GM12874 (cell line): Measurements from ENCODE around the gene IGSF22.

Source experiments
- TF ChIP-seq, protein P1 (sequence below): IDR thresholded peaks from 2 replicates; pipeline ENCODE4 v1.5.1; 2011; ENCODE audit warnings: low read depth, mild to moderate bottlenecking, control low read depth, low read length, moderate library complexity; ENCODE audit not compliant: insufficient read depth

IGSF22 gene

GRCh38 chr11:18671246-18671645 is 54.7 kb downstream of the IGSF22 start:
- TF ChIP-seq, protein P1, sequence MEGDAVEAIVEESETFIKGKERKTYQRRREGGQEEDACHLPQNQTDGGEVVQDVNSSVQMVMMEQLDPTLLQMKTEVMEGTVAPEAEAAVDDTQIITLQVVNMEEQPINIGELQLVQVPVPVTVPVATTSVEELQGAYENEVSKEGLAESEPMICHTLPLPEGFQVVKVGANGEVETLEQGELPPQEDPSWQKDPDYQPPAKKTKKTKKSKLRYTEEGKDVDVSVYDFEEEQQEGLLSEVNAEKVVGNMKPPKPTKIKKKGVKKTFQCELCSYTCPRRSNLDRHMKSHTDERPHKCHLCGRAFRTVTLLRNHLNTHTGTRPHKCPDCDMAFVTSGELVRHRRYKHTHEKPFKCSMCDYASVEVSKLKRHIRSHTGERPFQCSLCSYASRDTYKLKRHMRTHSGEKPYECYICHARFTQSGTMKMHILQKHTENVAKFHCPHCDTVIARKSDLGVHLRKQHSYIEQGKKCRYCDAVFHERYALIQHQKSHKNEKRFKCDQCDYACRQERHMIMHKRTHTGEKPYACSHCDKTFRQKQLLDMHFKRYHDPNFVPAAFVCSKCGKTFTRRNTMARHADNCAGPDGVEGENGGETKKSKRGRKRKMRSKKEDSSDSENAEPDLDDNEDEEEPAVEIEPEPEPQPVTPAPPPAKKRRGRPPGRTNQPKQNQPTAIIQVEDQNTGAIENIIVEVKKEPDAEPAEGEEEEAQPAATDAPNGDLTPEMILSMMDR = no peak

DNA sequence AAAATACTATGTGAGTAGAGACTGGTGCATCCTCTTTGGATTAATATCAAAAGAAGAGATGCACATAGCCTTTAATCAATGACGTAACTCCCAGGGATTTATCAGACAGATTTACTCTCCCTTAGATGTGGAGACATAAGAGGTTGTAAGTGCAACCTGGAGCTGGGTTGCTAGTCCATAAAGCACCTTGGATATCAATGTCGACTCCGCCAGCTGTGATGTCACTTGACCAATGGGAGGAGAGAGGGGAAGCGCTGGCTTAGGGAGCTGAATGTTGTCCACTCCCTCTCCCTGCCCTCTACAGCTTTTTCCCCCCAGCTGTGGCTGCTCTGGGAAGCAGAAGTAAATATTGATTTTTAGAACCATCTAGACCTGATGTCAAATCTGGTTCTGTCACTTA is 56.3 kb downstream of the IGSF22 start:
- TF ChIP-seq, protein P1 = no peak

GRCh38 chr11:18669219-18669596 is 56.8 kb downstream of the IGSF22 start:
- TF ChIP-seq, protein P1 = no peak

DNA sequence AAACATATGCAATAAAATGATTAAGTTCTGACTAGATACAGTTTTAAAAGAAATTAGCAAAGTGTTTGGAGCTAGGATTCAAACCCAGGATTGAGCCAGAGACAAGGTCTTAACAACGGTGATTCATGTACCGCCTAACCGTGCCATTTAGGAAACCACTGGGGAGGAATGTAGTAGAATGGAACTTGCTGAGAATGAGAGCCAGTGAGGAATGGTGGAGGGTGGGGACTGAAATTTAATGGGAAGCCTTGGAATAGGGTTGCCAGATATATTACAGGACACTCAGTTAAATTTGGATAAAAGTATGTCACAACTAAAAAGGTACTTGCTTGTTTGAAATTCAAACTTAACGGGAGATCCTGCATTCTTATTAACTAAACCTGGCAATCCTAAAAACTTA is 57.9 kb downstream of the IGSF22 start:
- TF ChIP-seq, protein P1 = no peak

DNA sequence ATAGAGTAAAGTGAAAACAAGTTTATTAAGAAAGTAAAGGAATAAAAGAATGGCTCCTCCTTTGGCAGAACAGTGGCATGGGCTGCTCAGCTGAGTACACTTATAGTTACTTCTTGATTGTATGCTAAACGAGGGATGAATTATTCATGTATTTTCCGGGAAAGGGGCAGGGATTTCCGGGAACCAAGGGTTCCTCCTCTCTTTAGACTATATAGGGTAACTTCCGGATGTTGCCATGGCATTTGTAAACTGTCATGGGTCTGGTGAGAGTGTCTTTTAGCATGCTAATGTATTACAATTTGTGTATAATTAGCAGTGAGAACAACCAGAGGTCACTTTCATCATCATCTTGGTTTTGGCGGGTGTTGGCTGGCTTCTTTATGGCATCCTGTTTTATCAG is 68.3 kb downstream of the IGSF22 start:
- TF ChIP-seq, protein P1 = no peak
